Ammon's horn (tissue), 1 donor: ENCODE results near the gene SMURF1.
"Not testable (repeated sequence)": the region's sequence is repeated elsewhere in the genome, so short reads cannot be mapped to it uniquely, and the experiment has no call there.

Source experiments
- DNase-seq: peaks from one replicate; pipeline ENCODE4 v3.0.0-alpha.2; 2016; ENCODE audit warnings: low spot score

SMURF1 gene

DNA sequence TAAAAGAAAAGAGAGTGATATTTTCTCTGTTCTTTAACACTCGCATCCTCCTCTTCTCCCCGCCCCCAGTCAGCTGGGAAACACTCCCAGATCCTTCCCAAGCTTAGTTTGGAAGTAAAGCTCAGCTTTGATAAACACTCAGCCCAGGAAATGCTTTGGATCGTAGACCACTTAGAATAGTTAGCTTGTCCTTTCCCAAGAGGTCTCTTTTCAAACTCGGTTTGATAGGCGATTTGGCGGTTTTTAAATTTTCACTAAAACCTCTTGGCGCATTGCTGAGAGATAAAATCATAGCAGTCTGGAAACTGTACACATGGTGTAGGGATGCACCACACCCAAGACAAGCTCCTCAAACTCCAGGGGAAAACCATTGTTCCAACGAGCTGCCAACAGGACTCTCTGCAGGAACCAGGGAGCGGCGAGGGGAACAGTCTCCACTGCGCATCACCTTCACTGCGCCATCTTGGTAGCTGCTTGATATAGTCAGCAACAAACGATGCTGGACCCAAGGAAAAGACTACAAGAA, 22.3 kb downstream of the SMURF1 start:
- DNase-seq = no peak

DNA sequence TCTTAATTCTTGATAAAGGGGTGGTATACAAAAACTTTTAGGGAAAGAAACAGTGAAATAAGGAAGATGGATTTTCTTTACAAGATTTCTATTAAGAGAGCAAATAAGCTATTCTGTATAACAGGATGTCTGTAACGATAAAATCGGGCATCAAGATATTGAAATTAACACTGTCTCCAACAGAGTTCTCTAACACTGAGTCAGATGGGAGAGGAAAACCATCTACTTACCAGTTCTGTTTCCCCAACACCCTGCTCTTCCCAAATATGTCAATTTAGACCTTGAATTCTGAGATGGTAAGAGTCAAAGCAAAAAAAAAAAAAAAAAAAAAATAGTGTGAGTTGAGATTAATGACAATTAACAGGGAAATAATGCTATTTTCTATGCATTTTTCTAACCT, 23.0 kb downstream of the SMURF1 start:
- DNase-seq = no peak

DNA sequence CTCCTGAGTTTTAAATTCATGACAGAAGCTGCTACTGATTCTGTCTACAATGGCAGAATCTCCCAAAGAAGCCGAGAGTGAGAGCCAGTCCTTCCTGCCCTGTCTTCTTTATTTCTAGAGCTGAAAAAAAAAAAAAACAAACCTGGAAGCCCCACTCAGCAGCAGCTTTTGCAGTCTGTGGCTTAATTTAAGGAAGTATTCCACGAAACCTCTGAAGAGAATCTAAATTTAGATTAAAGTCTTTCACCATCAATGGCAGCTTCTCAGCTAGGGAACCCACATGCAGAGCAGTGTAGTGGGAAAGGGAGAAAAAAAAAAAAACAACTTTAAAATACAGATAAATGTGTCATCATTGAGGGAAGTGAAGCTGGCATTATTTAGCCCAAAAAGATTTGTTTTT, 23.4 kb downstream of the SMURF1 start:
- no peak for DNase-seq

DNA sequence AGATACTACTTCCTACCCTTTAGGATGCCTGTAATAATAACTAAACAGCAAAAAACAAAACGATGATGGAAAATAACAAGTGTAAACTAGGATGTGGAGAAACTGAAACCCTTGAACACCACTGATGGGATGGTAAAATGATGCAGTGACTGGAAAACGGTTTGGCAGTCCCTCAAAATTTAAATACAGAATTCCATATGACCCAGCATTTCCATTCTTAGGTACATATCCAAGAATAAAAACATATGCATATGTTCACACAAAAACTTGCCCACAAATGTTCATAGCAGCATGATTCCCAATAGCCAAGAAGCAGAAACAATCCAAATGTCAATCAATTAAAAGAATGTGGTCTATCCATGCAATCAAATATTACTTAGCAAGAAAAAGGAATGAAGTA, 25.8 kb downstream of the SMURF1 start:
- no peak for DNase-seq

DNA sequence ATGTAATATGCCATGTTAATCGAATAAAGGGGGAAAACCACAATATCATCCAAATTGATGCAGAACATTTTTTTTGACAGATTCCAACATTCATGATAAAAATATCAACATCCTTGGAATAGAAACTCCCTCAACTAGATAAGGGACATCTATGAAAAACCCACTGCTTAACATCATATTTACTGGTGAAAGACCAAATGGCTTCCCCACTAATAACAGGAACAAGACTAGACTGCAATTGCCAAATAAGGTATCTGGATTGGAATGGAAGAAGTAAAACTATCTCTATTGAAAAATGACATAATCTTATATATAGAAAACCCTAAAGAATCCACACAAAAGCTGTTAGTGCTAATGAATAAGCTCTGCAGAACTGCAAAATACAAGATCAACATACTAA, 27.8 kb downstream of the SMURF1 start:
- no peak for DNase-seq

DNA sequence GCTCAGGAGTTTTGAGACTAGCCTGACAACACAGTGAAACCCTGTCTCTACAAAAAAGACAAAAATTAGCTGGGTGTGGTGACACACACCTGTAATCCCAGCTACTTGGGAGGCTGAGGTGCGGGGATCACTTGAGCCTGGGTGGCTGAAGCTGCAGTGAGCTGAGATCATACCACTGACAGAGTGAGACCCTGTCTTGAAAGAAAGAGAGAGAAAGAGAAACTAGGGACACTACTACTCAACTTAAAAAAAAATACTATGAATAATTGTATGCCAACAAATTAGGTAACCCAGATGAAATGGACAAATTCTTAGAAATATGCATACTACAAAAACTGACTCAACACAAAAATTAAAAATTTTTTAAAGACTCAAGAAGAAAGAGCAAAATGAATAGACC, 28.5 kb downstream of the SMURF1 start:
- DNase-seq = no peak

DNA sequence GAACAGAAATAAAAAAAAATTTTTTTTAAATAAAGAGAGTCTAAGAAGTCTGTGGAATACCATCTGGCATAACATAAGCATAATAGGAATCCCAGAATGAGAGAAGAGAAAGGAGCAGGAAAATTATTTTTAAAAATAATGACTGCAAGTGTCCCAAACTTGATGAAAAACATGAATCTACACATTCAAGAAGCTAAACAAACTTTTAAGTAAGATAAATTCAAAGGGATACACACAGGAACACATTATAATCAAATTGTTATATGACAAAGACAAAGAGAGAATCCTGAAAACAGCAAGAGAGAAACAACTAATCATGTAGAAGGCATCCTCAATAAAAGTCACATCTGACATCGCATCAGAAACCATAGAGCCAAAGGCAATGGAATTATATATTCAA, 30.9 kb downstream of the SMURF1 start:
- DNase-seq = no peak

DNA sequence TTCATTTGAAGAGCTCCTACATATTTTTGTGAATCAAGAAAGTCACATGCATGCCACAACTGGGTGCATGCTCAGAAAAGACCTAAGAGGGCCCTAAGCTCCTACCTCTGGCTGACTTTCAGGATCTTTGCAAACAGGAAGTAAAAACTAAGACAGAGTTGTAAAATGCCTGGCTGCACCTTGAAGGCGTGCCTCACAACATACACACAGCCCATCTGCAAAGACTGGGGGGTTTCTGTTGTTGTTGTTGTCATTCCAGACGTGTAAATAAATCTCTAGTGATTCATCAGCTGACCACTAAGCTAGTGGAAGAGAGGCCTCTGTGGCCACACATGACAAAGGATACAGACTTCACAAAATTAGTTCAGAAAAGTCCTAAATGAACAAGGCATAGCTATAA, 31.8 kb downstream of the SMURF1 start:
- DNase-seq = no peak

DNA sequence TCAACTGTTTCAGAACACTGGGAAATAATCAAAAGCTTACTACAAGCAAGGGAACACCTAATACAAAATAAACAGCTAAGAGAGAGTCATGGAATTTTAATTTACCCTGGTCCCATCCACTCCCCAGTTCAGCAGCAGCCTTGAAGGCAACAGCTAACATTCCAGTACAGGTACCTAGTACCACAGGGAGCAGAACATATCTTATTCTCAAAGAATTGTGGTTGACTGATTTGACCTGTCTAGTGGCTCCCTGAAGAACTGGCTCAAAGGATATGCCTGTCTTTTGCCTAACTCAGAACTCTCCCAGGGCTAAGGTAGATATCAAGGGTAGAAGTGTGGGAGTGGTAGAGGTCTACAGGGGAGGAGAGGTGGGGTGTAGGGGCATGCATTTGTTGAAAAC, 32.3 kb downstream of the SMURF1 start:
- no peak for DNase-seq

DNA sequence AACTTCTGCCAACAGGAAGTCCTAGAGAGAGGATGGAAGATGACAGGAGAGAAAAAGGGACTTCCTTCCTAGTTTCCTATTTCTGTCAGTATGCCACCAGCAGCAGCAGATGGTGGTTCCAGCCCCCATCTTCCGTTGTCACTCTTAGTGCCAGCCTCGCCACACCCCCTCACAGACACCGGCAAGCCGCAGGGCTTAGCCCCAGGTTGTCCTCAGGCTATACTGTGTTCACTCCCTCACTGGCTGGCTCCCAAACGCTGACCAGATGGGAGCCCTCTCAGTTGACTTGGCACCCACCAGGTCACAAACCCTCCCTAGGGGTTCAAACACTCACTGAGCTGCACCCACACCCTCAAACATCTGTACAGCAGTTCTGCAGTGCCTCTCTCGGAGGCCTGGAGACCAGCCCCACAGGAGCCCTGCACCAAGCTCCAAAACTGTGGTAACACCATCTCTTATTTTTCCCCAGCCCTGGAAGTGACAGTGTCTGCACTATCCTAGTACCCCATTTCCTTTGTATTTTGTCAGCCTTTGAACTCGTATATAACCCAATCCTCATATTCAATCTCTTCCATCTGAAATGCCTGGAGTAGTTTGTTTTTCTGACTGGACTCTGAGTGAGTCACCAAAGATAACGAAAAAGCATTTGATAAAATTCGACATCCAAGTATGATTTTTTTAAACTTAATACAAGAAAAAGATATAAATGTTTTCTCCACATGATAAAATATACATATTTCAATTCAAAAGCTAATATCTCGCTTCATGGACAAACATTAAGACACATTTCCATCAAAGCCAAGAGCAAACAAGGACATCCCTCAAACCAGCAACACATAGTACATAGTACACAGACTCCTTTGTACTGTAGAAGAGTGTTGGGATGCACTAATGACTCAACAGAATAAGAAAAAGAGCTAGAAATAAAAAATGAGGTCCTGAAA, 34.5 kb downstream of the SMURF1 start:
- peak; percentile 66 for DNase-seq

DNA sequence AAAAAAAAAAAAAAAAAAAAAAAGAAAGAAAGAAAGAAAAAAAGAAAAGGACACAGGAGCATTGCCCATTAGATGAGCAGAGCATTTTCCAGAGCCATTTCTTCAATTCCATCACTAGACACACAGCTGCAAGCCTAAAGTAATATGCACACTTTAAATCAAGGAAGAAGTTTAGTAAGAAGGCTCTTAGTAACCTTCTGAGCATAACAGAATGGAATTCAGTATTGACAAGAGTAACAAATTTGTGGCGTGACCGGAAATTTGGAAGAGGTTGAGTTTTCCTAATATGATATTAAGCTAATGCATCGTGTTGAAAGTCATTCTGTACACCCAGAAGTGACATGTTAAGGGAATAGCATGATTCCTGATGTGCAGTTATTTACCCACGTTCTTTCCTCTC, 35.3 kb downstream of the SMURF1 start:
- no peak for DNase-seq

DNA sequence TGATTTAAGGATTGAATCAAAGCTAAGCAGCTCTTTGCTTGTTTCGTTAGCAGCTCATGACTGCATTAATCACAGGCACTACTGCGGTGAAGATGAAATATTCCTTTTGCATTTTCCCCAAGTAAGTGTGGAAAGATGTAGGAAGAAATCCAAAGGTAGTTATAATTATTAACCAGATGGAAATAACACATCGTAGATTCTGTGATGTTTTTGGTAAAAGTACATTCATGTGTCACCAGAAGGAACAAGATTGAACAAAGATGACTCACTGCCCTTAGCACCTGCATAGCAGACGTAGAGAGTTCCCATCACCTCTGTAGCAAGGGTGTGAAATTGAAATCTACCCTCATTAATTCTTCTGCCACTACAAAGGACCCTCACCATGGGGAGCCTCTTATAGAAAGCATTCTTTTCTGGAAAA, 37.1 kb downstream of the SMURF1 start:
- no peak for DNase-seq

DNA sequence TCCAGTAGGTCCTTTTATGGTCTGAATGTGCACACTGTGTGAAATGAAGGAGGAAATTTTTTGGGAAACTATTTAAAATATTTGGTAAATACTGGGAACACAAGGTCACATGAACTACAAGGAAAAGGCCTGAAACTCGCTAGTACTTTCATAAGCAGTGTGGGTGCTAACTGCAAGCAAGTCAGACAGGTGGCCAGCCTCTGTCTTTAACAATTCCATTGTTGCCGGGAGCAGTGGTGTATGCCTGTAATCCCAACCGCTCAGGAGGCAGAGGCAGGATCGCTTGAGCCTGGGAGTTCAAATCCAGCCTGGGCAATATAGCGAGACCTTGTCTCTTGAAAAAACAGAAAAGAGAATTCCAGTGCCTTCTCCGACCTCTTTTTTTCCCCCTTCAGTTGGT, 37.5 kb downstream of the SMURF1 start:
- DNase-seq = no peak

DNA sequence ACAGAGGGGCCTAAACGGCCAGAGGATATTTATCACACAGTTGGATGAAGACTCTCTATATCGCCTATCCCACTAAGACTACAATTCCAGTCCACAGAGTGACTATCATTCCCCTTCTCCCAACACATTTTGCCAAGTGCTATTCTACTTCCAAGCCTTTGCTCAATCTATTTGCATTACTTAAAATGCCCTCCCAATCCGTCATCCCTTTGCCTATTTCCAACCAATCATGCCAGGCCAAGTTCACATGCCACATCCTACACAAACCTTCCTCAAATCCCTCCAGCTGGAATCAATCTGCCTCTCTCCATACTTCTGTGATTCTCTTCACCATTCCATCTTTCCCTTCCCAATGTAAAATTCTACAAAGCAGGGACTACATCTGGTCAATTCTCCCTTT, 38.2 kb downstream of the SMURF1 start:
- no peak for DNase-seq

DNA sequence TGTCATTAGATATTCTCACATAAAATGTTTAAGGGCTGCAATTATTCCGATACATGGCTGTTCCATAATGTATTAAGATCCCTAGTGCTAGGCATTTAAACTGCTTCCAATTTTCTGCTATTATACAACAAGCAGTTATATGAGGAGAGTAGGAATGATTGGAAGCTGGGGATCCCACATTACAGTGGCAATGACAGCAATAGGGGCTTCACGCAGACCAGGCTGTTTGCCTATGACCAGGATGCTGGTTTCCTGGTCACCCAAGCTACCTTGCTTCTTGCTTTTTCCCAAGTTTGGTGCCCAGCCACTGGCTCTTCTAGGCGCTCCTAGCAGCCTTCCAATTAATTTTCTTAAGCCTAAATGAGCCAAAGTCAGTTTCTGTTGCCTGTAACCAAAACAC, 39.3 kb downstream of the SMURF1 start:
- DNase-seq = no peak

DNA sequence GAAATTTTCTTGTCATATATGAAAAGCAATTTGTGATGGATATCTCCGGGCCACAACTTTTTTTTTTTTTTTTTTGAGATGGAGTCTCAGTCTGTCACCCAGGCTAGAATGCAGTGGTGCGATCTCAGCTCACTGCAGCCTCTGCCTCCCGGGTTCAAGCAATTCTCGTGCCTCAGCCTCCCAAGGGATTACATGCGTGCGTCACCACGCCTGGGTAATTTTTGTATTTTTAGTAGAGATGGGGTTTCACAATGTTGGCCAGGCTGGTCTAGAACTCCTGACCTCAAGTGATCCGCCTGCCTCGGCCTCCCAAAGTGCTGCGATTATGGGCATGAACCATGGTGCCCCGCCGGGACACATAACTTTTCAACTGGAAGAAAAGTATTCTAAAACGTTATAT, 40.1 kb downstream of the SMURF1 start:
- DNase-seq = not testable (repeated sequence)

DNA sequence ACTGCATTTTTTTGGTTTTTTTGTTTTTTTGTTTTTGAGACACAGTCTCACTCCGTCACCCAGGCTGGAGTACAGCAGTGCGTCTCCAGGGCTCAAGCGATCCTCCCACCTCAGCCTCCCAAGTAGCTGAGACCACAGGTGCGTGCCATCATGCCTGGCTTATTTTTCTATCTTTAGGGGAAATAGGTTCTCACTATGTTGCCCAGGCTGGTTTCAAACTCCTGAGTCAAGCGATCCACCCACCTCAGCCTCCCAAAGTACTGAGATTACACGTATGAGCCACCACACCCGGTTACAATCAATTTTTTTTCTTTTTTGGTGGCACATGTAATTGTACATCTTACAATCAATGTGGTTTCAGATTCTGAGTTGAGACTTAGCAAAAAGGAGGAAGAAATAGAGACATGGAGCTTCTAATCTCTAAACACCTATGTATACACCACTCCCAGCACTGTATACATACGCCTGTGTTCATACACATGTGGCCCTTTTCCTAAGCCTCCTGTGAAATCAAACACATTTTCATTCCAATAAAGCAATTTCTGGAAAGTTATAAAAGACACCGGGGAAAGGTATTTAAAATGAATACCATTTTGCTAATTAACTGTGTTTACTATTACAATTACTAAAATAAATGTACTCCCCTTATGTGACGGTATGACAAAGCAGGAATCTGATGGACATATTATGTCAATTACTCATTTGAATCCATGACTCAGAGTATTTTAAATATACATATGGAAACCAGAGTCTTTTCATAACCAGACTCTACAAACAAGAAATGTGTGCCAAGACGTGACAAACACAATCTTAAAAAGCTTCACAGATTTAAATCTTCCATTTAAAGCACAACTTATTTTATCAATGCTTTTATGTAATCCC, 40.9 kb downstream of the SMURF1 start:
- no peak for DNase-seq

DNA sequence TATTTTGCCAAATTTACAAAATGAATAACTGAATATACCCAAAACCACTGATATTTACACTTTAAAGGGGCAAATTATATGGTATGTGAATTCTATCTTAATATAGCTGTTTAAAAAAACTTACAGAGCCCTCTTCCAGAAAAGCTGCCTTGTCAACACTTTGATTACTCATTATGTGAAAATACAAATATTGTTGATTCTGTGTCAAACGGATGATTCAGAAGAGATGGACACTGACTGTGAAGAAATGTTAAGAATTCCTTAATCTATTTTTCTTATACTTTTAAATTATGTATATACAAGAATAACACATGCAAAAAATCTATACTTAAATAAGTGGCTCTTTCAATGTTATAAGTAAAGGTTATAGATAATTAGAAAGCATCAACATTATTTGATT, 41.5 kb downstream of the SMURF1 start:
- no peak for DNase-seq

DNA sequence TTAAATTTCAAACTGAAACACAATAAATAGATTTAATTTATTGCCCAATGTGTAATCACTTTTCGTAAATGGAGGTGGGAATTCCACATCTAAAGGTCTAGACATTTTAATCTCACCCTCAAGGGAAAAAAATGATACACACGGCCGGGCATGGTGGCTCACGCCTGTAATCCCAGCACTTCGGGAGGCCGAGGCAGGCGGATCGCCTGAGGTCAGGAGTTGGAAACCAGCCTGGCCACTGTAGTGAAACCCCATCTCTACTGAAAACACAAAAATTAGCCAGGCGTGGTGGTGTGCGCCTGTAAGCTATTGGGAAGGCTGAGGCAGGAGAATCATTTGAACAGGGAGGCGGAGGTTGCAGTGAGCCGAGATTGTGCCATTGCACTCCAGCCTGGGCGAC, 42.4 kb downstream of the SMURF1 start:
- not testable (repeated sequence) for DNase-seq

DNA sequence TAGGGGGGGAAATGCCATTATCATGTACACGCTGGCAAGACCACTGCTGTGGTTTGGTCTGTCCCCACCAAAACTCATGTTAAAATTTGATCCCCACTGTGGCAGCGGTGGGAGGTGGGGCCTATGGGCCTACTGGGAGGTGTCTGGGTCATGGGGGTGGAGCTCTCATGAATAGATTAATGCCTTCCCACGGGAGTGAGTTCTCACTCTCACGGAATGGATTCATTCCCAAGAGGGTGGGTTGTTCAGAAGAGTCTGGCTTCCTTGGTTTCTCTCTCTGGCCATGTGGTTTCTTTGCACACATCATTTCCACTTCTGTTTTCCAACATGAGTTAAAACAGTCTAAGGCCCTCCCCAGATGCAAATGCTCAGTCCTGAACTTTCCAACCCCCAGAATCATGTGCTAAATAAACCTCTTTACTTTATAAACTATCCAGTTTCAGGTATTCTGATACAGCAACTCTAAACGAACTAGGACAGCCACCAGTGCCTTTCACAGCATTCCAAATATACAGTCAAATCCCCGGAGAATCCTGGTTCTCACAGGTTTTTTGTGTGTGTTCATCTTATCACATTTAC, 44.3 kb downstream of the SMURF1 start:
- no peak for DNase-seq

DNA sequence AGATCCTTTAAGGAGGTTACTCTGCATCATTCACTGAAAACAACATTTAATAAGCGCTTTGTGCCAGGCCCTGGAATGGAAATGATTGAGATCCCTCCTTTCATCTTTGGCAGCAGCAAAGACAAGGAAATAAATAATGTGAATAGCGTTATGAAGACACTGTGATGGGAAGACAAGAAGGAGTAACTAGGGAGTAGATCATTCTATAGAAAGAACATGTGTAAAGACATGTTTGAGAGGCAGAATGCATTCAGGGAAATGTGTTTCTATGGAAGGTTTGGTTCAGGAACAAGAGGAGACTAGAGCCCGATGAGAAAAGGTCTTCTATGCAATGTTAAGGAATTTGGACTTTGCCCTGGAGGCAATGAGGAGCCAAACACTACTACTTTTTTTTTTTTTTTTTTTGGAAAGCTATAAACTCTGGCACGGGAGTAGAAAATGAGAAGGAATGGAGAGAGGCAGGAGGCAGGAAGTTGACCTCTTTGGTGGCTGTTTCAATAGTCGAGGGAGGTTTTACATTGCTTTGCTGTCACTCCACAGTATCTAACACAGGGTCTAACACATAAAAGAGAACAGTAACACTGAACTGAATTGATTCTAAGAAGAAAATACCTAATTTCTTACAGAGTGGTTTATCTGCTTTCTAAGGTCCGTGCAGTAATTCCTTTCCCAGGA, 44.9 kb downstream of the SMURF1 start:
- DNase-seq = no peak

DNA sequence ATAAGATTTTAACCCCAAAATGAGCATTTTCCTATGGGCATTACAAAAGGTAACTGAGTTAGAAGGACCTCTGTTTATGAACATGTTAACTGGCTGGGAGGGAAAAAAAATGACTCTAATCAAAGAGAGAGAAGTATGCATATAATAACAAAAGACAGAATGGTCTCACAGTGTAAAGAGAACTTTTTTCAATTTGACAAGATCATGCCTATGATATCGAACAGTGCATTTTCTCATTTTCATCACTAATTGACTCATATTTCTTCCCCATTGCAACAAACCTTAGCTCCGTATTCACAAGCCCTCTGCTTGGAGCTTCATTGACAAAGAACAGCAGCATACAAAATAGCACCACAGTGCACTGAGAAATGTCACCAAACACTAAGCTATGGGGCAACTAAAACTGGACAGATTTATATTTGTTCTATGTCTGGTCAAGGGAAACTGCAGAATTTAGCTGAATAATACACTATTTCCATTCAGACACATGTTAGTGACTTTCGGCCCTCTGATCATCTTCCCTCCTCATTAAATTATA, 45.6 kb downstream of the SMURF1 start:
- DNase-seq = no peak
